Hematopoietic multipotent progenitor cell treated with erythropoietin and hydrocortisone succinate and interleukin-3 and kit ligand, for 17 days (in vitro differentiated cells): Measurements from ENCODE around the gene POFUT2.

ENCODE experiments used
- DNase-seq: peaks from one replicate; pipeline ENCODE4 v3.0.0-alpha.2; 2015; ENCODE audit warnings: low spot score

POFUT2 gene

DNA sequence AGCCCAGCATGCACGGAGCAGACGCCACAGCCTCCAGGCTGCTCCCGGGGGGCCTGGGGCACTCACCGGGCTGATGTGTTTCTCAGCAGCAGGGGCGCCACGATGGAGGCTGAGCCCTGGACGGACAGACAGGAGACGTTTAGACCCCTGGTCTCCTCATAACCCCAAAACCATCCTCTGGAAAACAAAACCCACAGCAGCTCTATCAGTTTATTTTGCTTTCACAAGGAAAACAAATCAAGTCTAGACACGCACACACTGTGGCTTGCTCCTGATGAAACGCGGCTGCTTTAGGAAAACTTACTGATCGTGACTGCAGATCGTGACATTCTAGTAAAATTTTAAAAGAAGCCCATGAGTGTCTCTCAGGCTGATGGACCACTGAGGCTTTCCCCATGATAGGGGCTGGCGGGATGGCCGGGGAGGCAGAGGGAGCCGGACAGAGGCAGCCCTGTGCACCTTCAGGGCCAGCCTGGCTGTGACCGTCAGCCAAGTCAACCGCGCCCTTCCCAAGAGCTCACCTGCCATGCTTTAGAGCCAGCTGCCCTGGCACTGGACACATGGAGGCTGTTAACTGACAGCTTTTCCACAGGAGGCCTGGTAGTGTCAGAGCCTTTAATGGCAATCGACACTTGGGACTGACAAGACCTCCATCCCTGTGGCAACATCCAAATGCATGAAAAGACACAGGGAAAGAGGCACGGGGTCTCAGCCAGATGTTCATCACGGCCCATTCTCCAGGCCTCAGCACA, 5.2 kb downstream of the POFUT2 start:
- no peak for DNase-seq

GRCh38 chr21:45281411-45282282, 6.0 kb downstream of the POFUT2 start:
- DNase-seq, result no peak

- DNase-seq, result no peak
Observed at GRCh38 chr21:45280969-45281368, 6.7 kb downstream of the POFUT2 start.

- DNase-seq, result no peak
Observed at GRCh38 chr21:45280178-45280821, 7.4 kb downstream of the POFUT2 start.

DNA sequence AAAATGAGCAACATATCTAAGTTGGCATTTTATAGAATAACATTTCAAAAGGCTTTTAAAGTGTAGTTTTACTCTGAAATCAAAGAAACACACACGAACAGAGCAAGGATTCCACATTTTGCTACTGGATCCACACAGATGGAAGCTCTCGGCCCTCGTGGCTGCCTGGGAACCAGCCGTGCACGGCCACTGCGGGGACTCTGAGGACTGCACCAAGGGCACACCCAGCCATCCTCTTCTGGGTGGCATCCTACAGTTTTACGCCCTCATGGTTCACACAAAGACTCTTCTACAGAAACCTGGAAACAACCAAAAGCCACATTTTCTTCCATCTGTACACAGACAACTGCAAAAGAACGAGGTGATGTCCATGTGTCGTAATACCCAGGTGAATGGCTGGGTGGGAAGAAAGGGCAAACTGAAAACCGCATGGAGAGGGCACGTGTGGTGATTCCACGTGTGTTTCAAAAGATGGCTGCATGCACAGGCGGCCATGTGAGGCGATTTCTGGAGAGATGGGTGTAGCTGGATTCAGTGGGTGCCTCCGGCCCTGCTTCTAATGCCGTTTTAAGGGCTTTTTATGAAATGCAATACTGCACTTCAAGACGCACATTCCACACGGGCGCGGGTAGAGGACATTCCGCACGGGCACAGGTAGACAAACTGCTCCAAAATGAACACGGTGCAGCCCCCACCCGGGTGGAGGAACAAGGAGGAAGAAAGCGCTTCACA, 8.1 kb downstream of the POFUT2 start:
- no peak for DNase-seq

DNA sequence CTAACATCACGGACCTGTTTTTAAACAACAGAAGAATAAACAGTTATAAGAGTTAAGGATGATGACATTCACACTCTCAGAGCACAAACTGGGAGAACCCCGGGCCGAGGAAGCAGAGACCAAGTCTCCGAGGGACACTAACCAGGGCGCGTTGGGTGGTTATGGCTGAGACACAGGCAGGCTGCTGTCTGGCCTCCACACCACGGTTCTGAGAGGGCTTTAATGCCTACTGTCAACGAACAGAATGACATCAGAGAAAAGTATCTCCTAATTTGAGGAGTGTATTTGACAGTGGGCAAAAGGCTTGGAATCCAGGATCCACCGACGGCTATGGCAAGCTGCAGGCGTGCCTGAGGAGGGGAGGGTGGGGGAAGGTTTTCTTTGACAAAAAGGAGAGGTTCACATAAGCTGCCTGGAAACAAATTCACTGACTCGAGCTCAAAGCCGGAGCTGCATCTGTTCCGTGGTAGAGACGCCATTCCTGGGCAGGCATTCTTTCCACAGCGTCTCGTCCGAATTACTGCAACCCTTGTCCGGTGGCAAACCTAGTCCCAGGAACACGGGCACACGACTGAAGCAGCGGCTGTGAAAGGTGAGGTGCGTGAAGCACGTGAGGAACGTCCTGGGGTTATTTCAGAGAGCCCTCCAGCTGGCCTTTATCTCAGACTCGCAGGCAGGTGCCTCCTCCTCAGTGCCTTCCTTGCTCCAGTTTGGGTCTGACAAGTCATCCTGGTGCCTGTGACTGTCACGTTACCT, 9.4 kb downstream of the POFUT2 start:
- DNase-seq, result no peak

DNA sequence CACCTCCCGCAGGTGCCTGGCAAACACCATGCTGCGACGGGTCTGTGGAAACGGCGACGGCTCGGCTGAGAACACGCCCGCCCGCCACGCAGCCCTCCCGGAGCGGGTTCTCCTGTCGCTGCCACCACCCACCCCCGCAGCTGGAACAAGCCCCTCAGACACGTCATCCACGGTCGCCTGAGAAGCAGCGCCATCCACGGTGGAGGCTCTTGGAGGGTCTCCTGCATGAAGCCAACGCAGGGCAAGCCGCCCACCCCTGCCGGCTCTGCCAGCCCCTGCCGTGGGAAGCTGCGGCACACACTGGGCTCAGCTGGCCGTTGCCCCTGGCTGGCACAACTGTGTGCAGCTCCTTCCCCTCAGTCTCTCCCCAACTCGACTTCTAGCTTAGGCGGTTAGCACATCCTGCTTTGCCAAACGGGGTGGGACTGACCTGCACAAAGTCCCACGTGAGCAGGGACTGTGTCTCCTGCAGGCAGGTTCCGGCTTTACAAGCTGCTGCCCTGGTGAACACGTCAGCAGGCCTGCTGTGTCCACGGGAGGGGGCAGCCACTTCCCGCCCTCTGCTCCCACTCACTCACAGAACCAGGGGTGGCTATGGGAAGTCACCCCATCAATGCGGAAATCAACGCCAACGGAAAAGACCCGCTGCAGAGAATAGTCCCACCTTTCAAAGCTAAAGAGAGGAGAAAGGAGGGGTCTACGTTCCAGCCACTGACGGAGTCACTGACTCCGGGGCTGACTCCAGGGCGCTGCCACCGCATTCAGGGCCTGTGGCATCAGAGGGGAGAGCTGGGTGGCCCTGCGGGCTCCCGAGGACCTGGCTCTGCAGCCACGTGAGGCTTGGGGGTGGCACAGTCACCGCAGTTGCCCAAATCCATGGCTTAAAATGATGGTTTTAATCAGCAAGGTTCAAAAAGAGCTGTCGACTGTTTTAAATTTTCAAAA, 10.3 kb downstream of the POFUT2 start:
- no peak for DNase-seq

DNA sequence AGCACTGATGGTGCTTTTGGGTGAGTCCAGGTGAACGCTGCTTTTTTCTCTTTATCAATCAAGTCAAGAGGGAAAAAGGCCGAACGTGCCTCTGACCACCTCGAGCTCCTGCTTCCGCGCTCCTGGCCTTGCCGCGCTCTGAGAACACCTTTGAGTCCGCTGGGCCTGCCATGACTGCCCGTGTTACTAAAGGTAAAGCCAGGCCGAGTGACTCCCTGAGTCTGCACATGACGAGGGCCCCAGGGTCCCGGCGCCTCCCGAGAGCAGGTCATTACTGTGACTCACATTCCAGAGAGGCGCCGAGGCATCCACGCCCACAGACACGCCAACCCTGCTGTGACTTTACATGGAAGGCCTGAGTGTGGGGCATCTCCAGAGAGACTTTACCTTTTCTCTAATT, 11.1 kb downstream of the POFUT2 start:
- no peak for DNase-seq

DNA sequence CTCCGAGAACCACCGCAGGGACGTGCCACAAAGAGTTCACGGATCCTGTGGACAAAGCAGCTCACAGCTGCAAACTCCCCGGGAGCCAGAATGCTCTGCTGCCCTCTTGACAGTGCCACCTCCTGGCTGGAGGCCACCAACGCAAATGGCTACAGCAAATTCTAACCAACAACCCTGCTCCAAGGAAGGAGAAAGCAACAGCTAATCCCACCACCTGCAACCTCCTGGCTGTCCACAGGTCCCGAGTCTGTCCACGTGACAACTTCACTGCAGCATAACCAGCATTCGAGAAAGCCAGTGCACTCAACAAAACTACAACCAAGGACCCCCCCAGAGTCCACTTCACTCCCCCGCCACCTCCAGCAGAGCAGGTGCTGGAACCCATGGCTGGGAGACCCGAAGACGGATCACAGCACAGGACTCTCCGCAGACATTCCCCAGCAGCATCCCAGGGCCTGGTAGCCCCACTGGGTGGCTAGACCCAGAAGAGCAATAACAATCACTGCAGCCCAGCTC, 17.3 kb downstream of the POFUT2 start:
- DNase-seq, result no peak

DNA sequence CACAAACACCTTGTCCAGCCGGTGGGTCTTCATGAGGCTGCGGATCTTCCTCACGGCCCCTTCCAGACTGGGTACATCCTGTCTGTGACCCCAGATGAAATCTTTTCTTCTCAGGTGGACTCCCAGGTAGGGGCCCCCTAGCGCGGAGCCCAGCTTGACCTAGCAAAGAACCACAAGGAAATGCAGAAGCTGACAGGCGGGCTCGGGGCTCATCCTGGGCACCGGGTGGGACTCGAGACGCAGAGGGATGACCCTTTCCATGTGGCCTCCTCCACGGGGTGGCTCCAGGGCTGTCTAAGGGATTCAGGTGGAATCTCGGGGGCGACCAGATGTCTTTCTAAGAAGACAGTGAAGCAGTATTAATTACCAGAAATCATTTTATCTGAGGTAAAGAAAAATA, 17.8 kb downstream of the POFUT2 start:
- no peak for DNase-seq

DNA sequence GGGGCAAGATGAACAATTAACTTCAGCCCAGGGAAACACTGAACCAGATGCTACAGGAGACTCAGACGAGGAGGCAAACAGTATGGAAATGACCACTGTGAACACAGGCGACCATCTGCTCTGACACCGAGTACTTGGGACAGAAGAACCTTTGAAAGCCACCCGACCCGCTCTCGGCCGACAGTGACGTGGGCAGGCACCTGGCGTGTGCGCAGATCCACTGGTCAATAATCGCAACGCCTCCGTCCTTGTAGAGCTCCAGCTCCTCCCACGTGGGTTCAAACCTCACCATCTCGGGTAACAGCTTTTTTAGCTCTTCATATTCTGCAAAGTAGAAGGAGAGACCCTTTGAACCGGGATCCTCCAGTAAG, 20.3 kb downstream of the POFUT2 start:
- no peak for DNase-seq

- no peak for DNase-seq
Observed at GRCh38 chr21:45266518-45267389, 20.9 kb downstream of the POFUT2 start.

GRCh38 chr21:45265721-45266517, 21.8 kb downstream of the POFUT2 start:
- no peak for DNase-seq

DNA sequence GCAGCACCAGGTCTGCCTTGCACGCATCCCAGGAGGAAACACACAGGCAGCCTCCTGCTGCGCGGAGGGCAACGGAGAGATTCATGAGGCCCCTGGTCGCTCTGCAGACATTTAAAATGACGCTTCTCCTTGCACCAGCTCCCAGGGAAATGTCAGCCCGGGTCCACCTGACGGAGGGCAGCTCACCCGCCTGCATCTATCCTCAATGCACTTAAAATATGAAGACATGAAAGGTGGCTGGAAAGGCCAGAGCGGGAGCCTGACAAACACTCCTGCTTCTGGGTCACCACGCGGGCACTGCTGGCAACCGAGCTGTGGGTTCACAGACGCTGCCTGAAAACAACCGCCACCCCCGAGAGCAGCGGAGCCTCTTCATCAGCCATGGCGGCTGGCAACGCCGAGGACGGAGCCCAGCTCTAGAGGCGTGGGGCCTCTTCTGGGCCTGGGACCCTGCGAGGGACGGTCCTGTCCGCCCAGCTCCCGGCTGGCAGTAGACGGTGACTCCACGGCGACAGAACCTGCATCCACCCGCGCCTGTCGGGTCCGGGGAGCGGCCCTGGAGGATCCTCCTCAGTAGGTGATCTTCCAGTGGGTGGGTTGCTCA, 22.7 kb downstream of the POFUT2 start:
- no peak for DNase-seq

DNA sequence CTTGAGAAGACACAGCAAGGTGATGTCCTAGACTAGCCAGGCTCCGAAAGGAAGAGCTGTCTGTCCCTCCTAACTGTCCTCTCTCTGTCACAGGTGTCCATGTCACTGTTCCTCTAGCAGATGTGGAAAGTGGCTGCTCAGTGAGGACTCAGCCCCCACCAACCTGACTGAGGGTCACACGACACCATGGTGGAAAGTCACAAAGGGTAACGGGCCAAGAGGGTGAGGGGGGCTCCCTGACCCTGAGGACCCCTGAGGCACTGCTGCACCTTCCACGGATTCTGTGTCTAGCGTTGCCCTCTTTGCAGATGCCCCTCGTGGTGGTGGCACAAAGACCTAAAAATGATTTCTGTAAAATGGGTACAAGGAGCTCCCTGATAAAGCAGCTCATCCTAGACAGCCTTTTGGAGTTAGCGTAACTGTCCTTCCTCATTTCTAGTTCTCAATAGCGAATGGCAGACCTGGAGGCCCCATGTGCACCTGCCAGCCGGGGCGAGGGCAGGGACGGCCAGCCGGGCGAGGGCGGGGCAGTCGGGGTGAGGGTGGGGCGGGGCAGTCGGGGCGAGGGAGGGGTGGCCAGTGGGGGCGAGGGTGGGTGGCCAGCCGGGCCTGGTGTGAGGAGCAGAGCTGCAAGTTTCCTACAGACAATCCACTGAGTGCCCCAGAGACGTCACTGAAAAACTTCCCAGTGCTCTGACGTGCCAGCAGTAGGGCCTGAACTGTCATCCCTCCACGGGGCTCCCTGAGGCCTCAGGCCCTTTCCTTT, 23.4 kb downstream of the POFUT2 start:
- DNase-seq, result no peak

DNA sequence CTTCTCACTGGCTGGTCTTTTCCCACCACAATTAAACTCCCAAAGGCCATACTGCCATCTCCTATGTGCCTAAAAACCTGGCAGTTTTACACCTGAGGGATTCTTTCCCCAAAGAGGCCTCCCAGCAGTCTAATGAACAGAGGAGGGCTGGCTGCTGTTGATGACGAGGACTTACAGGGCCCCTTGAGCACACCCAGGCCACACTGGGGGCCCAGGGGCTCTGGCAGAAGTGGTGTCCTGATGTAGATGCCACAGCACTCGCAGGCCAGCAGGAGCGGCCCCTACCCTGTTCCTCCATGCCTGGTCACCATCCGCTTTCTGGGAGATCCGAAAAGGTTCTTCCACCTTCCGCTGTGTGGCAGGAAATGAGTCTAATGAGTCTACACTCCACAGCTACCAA, 24.2 kb downstream of the POFUT2 start:
- DNase-seq, result no peak

DNA sequence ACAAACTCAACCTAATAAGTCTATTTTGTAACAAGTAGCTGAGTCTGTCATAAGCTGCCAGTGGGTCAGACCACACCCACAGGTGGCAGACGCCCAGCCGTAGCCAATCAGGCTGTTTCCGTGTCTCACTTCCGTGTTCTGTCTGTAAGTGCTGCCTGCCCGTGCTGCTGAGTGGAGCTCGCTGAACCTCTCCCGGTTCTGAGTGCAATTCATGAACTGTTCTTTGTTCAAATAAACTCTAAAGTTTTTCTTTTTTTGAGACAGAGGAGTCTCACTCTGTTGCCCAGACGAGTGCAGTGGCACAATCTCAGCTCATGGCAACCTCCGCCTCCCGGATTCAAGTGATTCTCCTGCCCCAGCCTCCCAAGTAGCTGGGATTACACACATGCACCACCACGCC, 25.1 kb downstream of the POFUT2 start:
- no peak for DNase-seq
